Fibroblast of lung (primary cell): ENCODE measurements around the gene TRIP13. TPM values are rescaled to one million over a fixed set of nuclear protein-coding genes. Genes with fewer than 3 reads are reported as not detected.

Experiments used
- DNase-seq, 2 donors: peaks; one replicate each; pipeline versions ENCODE4 v3.0.0 to v3.0.0-alpha.2; 2010; ENCODE audit warnings: low read depth in 2 of 2
- H2AFZ ChIP-seq: 2 replicates; pipeline ENCODE4 v1.5.1; 2012; ENCODE audit warnings: low read length, control low read depth, inconsistent platforms
- H3K27ac ChIP-seq: 2 replicates; pipeline ENCODE4 v1.5.1; 2011; ENCODE audit warnings: low read length, control low read depth; ENCODE audit not compliant: insufficient read depth
- H3K27me3 ChIP-seq: 2 replicates; pipeline ENCODE4 v1.5.1; 2011; ENCODE audit warnings: mild to moderate bottlenecking, low read length; ENCODE audit not compliant: control insufficient read depth, insufficient read depth
- H3K36me3 ChIP-seq: 2 replicates; pipeline ENCODE4 v1.5.1; 2011; ENCODE audit warnings: low read length; ENCODE audit not compliant: control insufficient read depth, insufficient read depth
- H3K4me1 ChIP-seq: 2 replicates; pipeline ENCODE4 v1.5.1; 2011; ENCODE audit warnings: low read length; ENCODE audit not compliant: control insufficient read depth, insufficient read depth; ENCODE audit errors: extremely low read depth
- H3K4me2 ChIP-seq: 2 replicates; pipeline ENCODE4 v1.5.1; 2011; ENCODE audit warnings: low read length, control low read depth; ENCODE audit not compliant: insufficient read depth; ENCODE audit errors: extremely low read depth
- H3K4me3 ChIP-seq, 4 experiments: fragments of 200-600 bp in 1 of 4; sonication (generic) in 1 of 4; replicated peaks in 1 of 4; 2 replicates each; pipeline ENCODE4 v1.5.1; 2011 to 2016; ENCODE audit warnings: low read length in 4 of 4, low read depth in 3 of 4, mild to moderate bottlenecking in 3 of 4, control low read depth in 2 of 4, inconsistent platforms in 1 of 4, mixed read lengths in 1 of 4; ENCODE audit not compliant: insufficient read depth in 1 of 4; ENCODE audit errors: control extremely low read depth in 1 of 4
- H3K79me2 ChIP-seq: 2 replicates; pipeline ENCODE4 v1.5.1; 2012; ENCODE audit warnings: mild to moderate bottlenecking, low read length, inconsistent platforms; ENCODE audit not compliant: control insufficient read depth, insufficient read depth
- H3K9ac ChIP-seq: 2 replicates; pipeline ENCODE4 v1.5.1; 2011; ENCODE audit warnings: mild to moderate bottlenecking, low read length, control low read depth; ENCODE audit not compliant: insufficient read depth
- H3K9me3 ChIP-seq: 2 replicates; pipeline ENCODE4 v1.5.1; 2012; ENCODE audit warnings: low read depth, low read length; ENCODE audit not compliant: control insufficient read depth, insufficient read depth
- H4K20me1 ChIP-seq: 2 replicates; pipeline ENCODE4 v1.5.1; 2011; ENCODE audit warnings: low read length; ENCODE audit not compliant: control insufficient read depth, insufficient read depth; ENCODE audit errors: extremely low read depth
- EZH2 ChIP-seq: IDR thresholded peaks from 2 replicates; pipeline ENCODE4 v1.5.1; 2012; ENCODE audit warnings: low read length, control low read depth, mild to moderate bottlenecking; ENCODE audit errors: missing control alignments
- polyA plus RNA-seq, 2 donors: library from polyadenylated mRNA; depleted of rRNA in 1 of 2; stranded (reverse) in 1 of 2; unstranded in 1 of 2; fragments of >200 nt; gene quantifications; 2 replicates each; pipeline ENCODE4 v1.2.1, GENCODE V29; 2011 to 2012; ENCODE audit warnings: missing spikeins in 1 of 2
- total RNA-seq: library from RNA; depleted of rRNA; stranded (reverse); fragments of >200 nt; gene quantifications from 2 replicates; pipeline ENCODE4 v1.2.1, GENCODE V29; 2014
- TF ChIP-seq, protein P1 (sequence below), 2 donors: IDR thresholded peaks in 1 of 2; conservative IDR thresholded peaks in 1 of 2; 1 replicate in 1 of 2; 2 replicates in 1 of 2; pipeline ENCODE4 v1.5.1; 2011 to 2012; ENCODE audit warnings: low read length in 2 of 2, control low read depth in 1 of 2, inconsistent platforms in 1 of 2, low read depth in 1 of 2, mild to moderate bottlenecking in 1 of 2

The TRIP13 gene
- total and polyA plus RNA-seq, 2 donors (not counting 1 experiment from before 2014, with no cell fraction given), result 7.4 to 11.7 TPM

DNA sequence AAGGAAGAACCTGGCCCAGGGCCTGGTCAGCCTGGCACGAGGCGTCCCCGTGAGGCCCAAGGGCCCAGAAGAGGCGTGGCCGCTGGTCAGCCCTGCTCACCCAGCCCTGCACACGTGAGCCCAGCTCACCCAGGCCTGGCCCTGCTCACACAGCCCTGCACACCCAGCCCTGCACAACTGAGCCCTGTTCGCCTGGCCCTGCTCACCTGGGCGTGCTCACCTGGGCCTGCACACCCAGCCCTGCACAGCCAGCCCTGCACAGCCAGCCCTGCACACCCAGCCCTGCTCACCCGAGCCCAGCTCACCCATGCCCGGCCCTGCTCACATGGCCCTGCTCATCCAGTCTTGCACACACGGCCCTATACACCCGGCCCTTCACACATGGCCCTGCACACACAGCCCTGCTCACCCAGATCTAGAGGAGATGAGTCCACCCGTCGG is 44.0 kb upstream of the TRIP13 start:
- Histone ChIP-seq H3K36me3 (no peaks in the 10 kb centered on the region), H3K4me3 (no peak overlapping the region), H3K9ac (no peak overlapping the region), H3K27me3 (no peaks in the 10 kb centered on the region), H3K4me2 (no peak overlapping the region), H3K4me1 (no peaks in the 10 kb centered on the region), H3K9me3 (no peaks in the 10 kb centered on the region), H3K79me2 (no peaks in the 10 kb centered on the region), H3K27ac (no peak overlapping the region), H4K20me1 (no peaks in the 10 kb centered on the region), H2AFZ (no peak overlapping the region)
- TF ChIP-seq EZH2, result no peak
- TF ChIP-seq, protein P1, sequence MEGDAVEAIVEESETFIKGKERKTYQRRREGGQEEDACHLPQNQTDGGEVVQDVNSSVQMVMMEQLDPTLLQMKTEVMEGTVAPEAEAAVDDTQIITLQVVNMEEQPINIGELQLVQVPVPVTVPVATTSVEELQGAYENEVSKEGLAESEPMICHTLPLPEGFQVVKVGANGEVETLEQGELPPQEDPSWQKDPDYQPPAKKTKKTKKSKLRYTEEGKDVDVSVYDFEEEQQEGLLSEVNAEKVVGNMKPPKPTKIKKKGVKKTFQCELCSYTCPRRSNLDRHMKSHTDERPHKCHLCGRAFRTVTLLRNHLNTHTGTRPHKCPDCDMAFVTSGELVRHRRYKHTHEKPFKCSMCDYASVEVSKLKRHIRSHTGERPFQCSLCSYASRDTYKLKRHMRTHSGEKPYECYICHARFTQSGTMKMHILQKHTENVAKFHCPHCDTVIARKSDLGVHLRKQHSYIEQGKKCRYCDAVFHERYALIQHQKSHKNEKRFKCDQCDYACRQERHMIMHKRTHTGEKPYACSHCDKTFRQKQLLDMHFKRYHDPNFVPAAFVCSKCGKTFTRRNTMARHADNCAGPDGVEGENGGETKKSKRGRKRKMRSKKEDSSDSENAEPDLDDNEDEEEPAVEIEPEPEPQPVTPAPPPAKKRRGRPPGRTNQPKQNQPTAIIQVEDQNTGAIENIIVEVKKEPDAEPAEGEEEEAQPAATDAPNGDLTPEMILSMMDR (conservative IDR thresholded peaks at IDR 0.05 in 1 of 2, IDR thresholded peaks at IDR 0.05 in 1 of 2; ENCODE audit: low read depth in 1 of 2, low read length in 2 of 2), result no peak
- DNase-seq, result no peak

- Histone ChIP-seq H3K9me3 (no peaks in the 10 kb centered on the region), H3K36me3 (no peaks in the 10 kb centered on the region), H3K27me3 (no peaks in the 10 kb centered on the region), H3K4me3 (no peak overlapping the region), H4K20me1 (no peaks in the 10 kb centered on the region), H3K4me1 (no peaks in the 10 kb centered on the region), H3K9ac (no peak overlapping the region), H2AFZ (no peak overlapping the region), H3K27ac (no peak overlapping the region), H3K79me2 (no peaks in the 10 kb centered on the region), H3K4me2 (no peak overlapping the region)
- no peak for DNase-seq
- TF ChIP-seq, protein P1 (conservative IDR thresholded peaks at IDR 0.05 in 1 of 2, IDR thresholded peaks at IDR 0.05 in 1 of 2; ENCODE audit: low read depth in 1 of 2, low read length in 2 of 2), result no peak
- TF ChIP-seq EZH2, result no peak
Measured at GRCh38 chr5:849651-850301, 42.9 kb upstream of the TRIP13 start.

DNA sequence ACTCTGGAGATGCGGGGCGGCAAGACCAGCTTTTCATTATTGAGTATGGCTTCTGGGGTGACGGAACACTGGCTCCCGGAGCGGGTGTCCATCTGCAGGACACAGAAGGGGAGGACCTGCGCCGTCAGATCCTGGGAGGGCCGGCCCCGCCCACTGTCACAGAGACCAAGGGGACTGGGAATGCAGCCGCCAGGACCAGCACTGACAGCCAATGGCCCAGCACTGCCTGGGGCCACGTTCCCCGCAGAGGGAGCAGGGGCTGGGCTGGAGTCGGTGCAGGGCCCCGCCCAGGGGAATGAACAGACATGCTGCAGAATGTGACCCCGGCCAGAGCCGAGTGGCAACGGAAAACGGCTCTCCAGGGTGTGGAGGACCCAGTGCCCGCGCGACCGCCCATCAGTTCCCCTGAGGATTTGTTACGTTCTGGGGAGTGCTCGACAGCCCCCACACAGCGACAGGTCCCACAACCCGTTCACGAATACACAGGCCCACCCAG is 42.1 kb upstream of the TRIP13 start, which contains the start of gene ZDHHC11:
Gene ZDHHC11, minus strand, starts transcription at position 476 of the 496 bp plus-strand sequence. Its CDS starts 384 bp downstream, at position 92.
- no peaks in the 10 kb centered on the region for H3K36me3 ChIP-seq
- DNase-seq, result no peak
- TF ChIP-seq, protein P1 (conservative IDR thresholded peaks at IDR 0.05 in 1 of 2, IDR thresholded peaks at IDR 0.05 in 1 of 2; ENCODE audit: low read depth in 1 of 2, low read length in 2 of 2), result no peak
- TF ChIP-seq EZH2, result no peak

More for the DNA sequence above, 42.1 kb upstream of the TRIP13 start, which contains the start of gene ZDHHC11:
- Histone ChIP-seq H3K4me2 (no peak within 1 kb of the TSS), H3K9ac (no peak within 1 kb of the TSS), H2AFZ (no peak within 1 kb of the TSS), H3K27me3 (no peaks in the 10 kb centered on the region), H3K79me2 (no peaks in the 10 kb centered on the region), H3K27ac (no peak within 1 kb of the TSS), H3K4me3 (no peak within 1 kb of the TSS), H4K20me1 (no peaks in the 10 kb centered on the region), H3K4me1 (no peaks in the 10 kb centered on the region), H3K9me3 (no peaks in the 10 kb centered on the region)
